Sigmoid colon (tissue), 7 donors: ENCODE data around the gene ERVFRD-1. TPM values are rescaled to one million over a fixed set of nuclear protein-coding genes. Genes with fewer than 3 reads are reported as not detected.

Source experiments
- DNase-seq: peaks from one replicate; pipeline ENCODE4 v3.0.0-alpha.2; 2019
- H3K27ac ChIP-seq, 4 donors: fragments of 200-600 bp; sonication (generic); one replicate each; pipeline ENCODE4 v1.5.1; 2016 to 2019; ENCODE audit warnings: mild to moderate bottlenecking in 1 of 4
- H3K27me3 ChIP-seq, 3 donors: fragments of 200-600 bp; sonication (generic); one replicate each; pipeline ENCODE4 v1.5.1; 2019; ENCODE audit warnings: mild to moderate bottlenecking in 1 of 3
- H3K36me3 ChIP-seq, 4 donors: fragments of 200-600 bp; sonication (generic); one replicate each; pipeline ENCODE4 v1.5.1; 2016 to 2019
- H3K4me1 ChIP-seq, 4 donors: fragments of 200-600 bp; sonication (generic); one replicate each; pipeline ENCODE4 v1.5.1; 2017 to 2019
- H3K4me3 ChIP-seq, 4 donors: fragments of 200-600 bp; sonication (generic); one replicate each; pipeline ENCODE4 v1.5.1; 2017 to 2019; ENCODE audit warnings: mild to moderate bottlenecking in 2 of 4, moderate library complexity in 1 of 4
- H3K9me3 ChIP-seq, 4 donors: fragments of 200-600 bp in 3 of 4; sonication (generic) in 3 of 4; one replicate each; pipeline versions ENCODE4 v1.5.1 to v1.6.1; 2013 to 2019
- CTCF ChIP-seq, 4 experiments: fragments of 450-650 bp in 3 of 4; fragments of 200-600 bp in 1 of 4; IDR thresholded peaks; one replicate each; pipeline ENCODE4 v1.5.1; 2016 to 2019; ENCODE audit warnings: antibody characterized with exemption in 4 of 4, mild to moderate bottlenecking in 3 of 4, moderate library complexity in 2 of 4
- EP300 ChIP-seq, 4 donors: sonication (generic); formaldehyde crosslinking; IDR thresholded peaks; one replicate each; pipeline ENCODE4 v1.6.1; 2017; ENCODE audit warnings: antibody characterized with exemption in 4 of 4
- POLR2A ChIP-seq, 2 donors: fragments of 450-650 bp; IDR thresholded peaks; one replicate each; pipeline ENCODE4 v1.6.1; 2016; ENCODE audit warnings: antibody characterized with exemption in 2 of 2, mild to moderate bottlenecking in 2 of 2, moderate library complexity in 2 of 2
- POLR2AphosphoS5 ChIP-seq, 4 donors: sonication (generic); formaldehyde crosslinking; IDR thresholded peaks; one replicate each; pipeline ENCODE4 v1.6.1; 2017; ENCODE audit warnings: antibody characterized with exemption in 4 of 4
- WGBS, 2 donors: extraction: QIAGEN DNeasy Blood & Tissue Kit; methylation state at CpG; one replicate each; pipeline ENCODE4 v1.1.7; 2013; 5-methylcytosine and 5-hydroxymethylcytosine counted together
- intact Hi-C: fragments of 100-400 bp; cut with DNase I; formaldehyde crosslinking; loops from one replicate; pipeline ENCODE4 v1.15.1; 2023
- polyA plus RNA-seq, 3 donors: library from polyadenylated mRNA; stranded (reverse); fragments of 200-250 nt; gene quantifications; one replicate each; pipeline ENCODE4 v1.2.3, GENCODE V29; 2013
- total RNA-seq, 4 donors: library from RNA; depleted of rRNA; stranded (reverse); fragments of >200 nt; gene quantifications; one replicate each; pipeline ENCODE4 v1.1.0, GENCODE V29; 2016
- donor health status: healthy with polysubstance abuse.
- donor health status: Bipolar disorder and iron deficiency.
- donor health status: healthy.

Gene ERVFRD-1
- total and polyA plus RNA-seq, 7 donors: 0.03 to 0.60 (median 0.36) TPM; not detected in 4

DNA sequence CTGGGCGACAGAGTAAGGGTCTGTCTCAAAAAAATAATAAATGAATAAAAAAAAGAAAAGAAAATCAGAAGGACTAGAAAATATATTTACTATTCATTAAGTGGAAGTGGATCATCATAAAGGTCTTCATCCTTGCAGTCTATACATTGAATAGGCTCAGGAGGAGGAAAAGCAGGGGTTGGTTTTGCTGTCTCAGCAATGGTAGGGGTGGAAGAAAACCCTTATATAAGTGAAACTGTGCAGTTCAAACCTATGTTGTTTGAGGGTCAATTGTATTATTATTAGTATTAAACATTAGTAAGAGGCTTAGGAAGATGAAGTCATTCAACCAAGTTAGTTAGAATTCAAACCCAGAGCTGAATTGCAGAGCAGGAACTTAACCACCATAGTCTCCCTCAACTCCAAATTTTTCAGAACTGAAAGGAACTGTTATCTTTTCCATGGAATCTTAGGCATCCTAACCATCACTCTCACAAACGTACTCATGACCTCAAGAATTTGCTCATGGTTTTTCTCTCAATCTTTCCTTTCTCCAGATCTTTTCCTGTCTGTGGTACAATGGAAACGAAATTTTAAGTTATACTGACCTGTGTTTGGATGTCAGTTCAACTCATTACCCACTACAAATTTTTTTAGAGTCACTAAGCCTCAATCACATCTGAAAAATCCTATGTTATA is 25.6 kb downstream of the ERVFRD-1 start:
- no peak for DNase-seq
- intact Hi-C loops: no loop called here
- WGBS, 2 donors: 57 to 71% methylated on average over 3 of the region's 3 CpGs
- no peak for TF ChIP-seq POLR2A (IDR thresholded peaks at IDR 0.05)
- Histone ChIP-seq H3K9me3 (no peaks in the 10 kb centered on the region), H3K27ac (no peak overlapping the region), H3K4me3 (no peak overlapping the region), H3K4me1 (no peaks in the 10 kb centered on the region), H3K36me3 (no peaks in the 10 kb centered on the region), H3K27me3 (no peaks in the 10 kb centered on the region)

DNA sequence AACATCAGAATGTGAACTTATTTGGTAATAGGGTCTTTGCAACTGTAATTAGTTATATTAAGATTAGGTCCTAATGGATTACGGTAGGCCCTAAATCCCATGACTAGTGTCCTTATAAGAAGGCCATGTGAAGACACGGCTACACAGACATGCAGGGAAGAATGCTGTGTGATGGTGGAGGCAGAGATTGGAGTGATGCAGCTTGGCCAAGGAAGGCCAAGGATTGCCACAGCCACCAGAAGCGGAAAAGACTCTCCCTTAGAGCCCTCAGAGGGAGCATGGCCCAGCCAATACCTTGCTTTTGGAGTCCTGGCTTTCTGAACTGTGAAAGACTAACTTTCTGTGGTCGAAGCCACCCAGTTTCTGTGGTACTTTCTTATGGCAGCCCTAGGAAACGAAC is 27.6 kb downstream of the ERVFRD-1 start:
- WGBS, 2 donors: 82 to 92% methylated on average over 5 of the region's 5 CpGs
- Histone ChIP-seq H3K27ac (no peak overlapping the region), H3K36me3 (no peaks in the 10 kb centered on the region), H3K4me1 (no peaks in the 10 kb centered on the region), H3K9me3 (no peaks in the 10 kb centered on the region), H3K4me3 (no peak overlapping the region), H3K27me3 (no peaks in the 10 kb centered on the region)
- DNase-seq: no peak
- intact Hi-C loops: no loop called here
- no peak for TF ChIP-seq POLR2A (IDR thresholded peaks at IDR 0.05)

GRCh38 chr6:11083491-11083890 is 28.0 kb downstream of the ERVFRD-1 start:
- Histone ChIP-seq H3K4me1 (no peaks in the 10 kb centered on the region), H3K27me3 (no peaks in the 10 kb centered on the region), H3K36me3 (no peaks in the 10 kb centered on the region), H3K9me3 (no peaks in the 10 kb centered on the region), H3K4me3 (no peak overlapping the region), H3K27ac (no peak overlapping the region)
- intact Hi-C loops: no loop called here
- TF ChIP-seq EP300 (IDR thresholded peaks at IDR 0.05): no peak
- TF ChIP-seq CTCF (IDR thresholded peaks at IDR 0.05): no peak
- TF ChIP-seq POLR2A (IDR thresholded peaks at IDR 0.05): no peak
- no peak for TF ChIP-seq POLR2AphosphoS5 (IDR thresholded peaks at IDR 0.05)
- WGBS, 2 donors: 69 to 75% methylated on average over 4 of the region's 4 CpGs
- DNase-seq: no peak

DNA sequence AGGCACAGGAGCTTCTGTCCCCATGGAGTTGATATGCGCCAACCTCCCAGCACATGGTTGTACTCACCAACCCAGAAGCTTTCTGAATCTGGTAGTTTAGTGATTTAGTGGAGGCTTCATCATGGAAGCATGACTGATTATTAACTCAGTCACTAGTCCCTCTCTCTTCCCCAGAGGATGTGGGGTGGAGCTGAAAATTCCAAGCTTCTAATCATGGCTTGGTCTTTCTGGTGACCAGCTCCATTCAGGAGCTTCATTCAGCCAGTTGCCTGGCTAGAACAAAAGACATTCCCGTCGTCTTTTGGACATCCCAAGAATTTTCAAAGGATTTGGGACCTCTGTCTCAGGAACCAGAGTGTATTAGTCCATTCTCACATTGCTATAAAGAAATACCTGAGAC is 31.2 kb downstream of the ERVFRD-1 start:
- Histone ChIP-seq H3K4me1 (no peaks in the 10 kb centered on the region), H3K36me3 (no peaks in the 10 kb centered on the region), H3K4me3 (no peak overlapping the region), H3K27ac (no peak overlapping the region), H3K9me3 (no peaks in the 10 kb centered on the region), H3K27me3 (no peaks in the 10 kb centered on the region)
- intact Hi-C loops: no loop called here
- TF ChIP-seq EP300 (IDR thresholded peaks at IDR 0.05) (no peak), POLR2AphosphoS5 (IDR thresholded peaks at IDR 0.05) (no peak), CTCF (IDR thresholded peaks at IDR 0.05) (no peak), POLR2A (IDR thresholded peaks at IDR 0.05) (no peak)
- DNase-seq: no peak
- 74 to 78% methylated on average over 3 of the region's 3 CpGs for whole genome bisulfite sequencing, 2 donors

GRCh38 chr6:11078266-11078665 is 33.3 kb downstream of the ERVFRD-1 start:
- TF ChIP-seq EP300 (IDR thresholded peaks at IDR 0.05): no peak
- TF ChIP-seq POLR2A (IDR thresholded peaks at IDR 0.05): no peak
- no peak for TF ChIP-seq POLR2AphosphoS5 (IDR thresholded peaks at IDR 0.05)
- no peak for TF ChIP-seq CTCF (IDR thresholded peaks at IDR 0.05)
- DNase-seq: no peak
- H3K27me3 ChIP-seq: no peaks in the 10 kb centered on the region
- no peaks in the 10 kb centered on the region for H3K4me1 ChIP-seq
- H3K9me3 ChIP-seq: no peaks in the 10 kb centered on the region
- intact Hi-C loops: no loop called here
- H3K36me3 ChIP-seq: no peaks in the 10 kb centered on the region
- no peak overlapping the region for H3K4me3 ChIP-seq
- WGBS, 2 donors: 88 to 92% methylated on average over 4 of the region's 4 CpGs
- H3K27ac ChIP-seq: no peak overlapping the region

DNA sequence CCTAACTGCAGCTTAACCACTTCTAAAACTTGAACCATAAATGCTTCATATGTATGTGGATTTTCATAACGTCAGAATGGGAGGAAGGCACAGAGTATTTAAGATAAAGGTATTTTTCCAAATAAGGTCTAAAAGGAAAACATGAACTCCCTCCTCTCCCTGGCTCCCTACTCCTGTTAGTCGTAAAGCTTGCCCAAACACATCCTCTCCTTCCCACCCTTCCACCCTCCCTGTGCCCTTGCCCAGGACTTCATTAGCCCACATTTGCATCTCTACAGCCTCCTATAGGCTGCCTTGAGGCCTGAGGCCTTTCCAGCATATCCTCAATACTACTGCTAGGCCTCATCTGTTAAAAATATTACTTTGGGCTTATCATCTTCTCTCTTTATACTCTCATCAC is 35.0 kb downstream of the ERVFRD-1 start:
- DNase-seq: no peak
- intact Hi-C loops: no loop called here

More for the DNA sequence above, 35.0 kb downstream of the ERVFRD-1 start:
- no peaks in the 10 kb centered on the region for H3K36me3 ChIP-seq
- no peak overlapping the region for H3K27ac ChIP-seq
- TF ChIP-seq POLR2A (IDR thresholded peaks at IDR 0.05) (no peak), POLR2AphosphoS5 (IDR thresholded peaks at IDR 0.05) (no peak), EP300 (IDR thresholded peaks at IDR 0.05) (no peak), CTCF (IDR thresholded peaks at IDR 0.05) (no peak)
- H3K9me3 ChIP-seq: no peaks in the 10 kb centered on the region
- 74 to 80% methylated on average over 2 of the region's 2 CpGs for WGBS, 2 donors
- H3K4me3 ChIP-seq: no peak overlapping the region
- no peaks in the 10 kb centered on the region for H3K27me3 ChIP-seq
- no peaks in the 10 kb centered on the region for H3K4me1 ChIP-seq
